ENCODE measurements around the gene FBXL13. TPM values are rescaled to one million over a fixed set of nuclear protein-coding genes. Genes with fewer than 3 reads are reported as not detected.
"Not testable (repeated sequence)": the region's sequence is repeated elsewhere in the genome, so short reads cannot be mapped to it uniquely, and the experiment has no call there.

FBXL13 gene
- total RNA-seq, result 1 to 10 TPM; 1.7 to 3.2 TPM
- long read RNA-seq, donor 1, partial matches to known transcripts, result 0 of 4 reads
- long read RNA-seq, donor 1, other reads (novel, unspliced or antisense), result 4 of 4 reads
- long read RNA-seq, donor 2, partial matches to known transcripts, result 1 of 6 reads
- long read RNA-seq, donor 2, other reads (novel, unspliced or antisense), result 5 of 6 reads

- intact Hi-C loops (cut with DNase I), result no loop called here
- peak; percentile 96 for DNase-seq (ENCODE audit: low spot score)
Measured at GRCh38 chr7:103074519-103075336, at the start of gene FBXL13, which contains the start of gene ARMC10. TSS of gene FBXL13 (minus strand) at chr7:103074796. TSS of gene ARMC10 (plus strand) at chr7:103075140. CDS start at chr7:103075273, 133 bp downstream.

- no peak for DNase-seq (ENCODE audit: low spot score)
- intact Hi-C loops (cut with DNase I), result no loop called here
Measured at GRCh38 chr7:103123529-103123928, 48.9 kb upstream of the FBXL13 start.

DNA sequence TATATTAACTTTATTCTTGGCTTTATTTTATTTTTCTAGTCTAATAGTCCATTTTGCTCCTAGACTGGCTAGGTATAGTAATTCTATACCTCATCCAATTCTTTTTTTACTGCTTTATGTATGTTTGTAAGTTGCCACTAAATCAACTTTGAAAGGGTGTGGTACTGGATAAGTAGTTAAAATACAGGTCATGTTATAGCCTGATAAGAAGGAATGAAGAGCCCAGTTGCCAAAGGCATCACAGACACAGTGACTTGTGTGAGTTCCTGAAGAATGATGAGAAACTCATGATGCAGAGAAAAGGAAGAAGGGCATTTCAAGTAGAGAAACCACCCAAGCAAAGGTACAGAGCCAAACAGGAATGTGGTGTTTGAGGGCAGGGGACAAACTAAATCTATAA, 47.0 kb upstream of the FBXL13 start:
- no peak for DNase-seq (ENCODE audit: low spot score)

GRCh38 chr7:103120362-103120761, 45.8 kb upstream of the FBXL13 start:
- DNase-seq (ENCODE audit: low spot score), result no peak
- intact Hi-C loops (cut with DNase I), result no loop called here

More for the DNA sequence above, 47.0 kb upstream of the FBXL13 start:
- intact Hi-C loops (cut with DNase I), result no loop called here

- no peak for DNase-seq (ENCODE audit: low spot score)
- intact Hi-C loops (cut with DNase I), result no loop called here
Measured at GRCh38 chr7:103119791-103120291, 45.2 kb upstream of the FBXL13 start.

DNA sequence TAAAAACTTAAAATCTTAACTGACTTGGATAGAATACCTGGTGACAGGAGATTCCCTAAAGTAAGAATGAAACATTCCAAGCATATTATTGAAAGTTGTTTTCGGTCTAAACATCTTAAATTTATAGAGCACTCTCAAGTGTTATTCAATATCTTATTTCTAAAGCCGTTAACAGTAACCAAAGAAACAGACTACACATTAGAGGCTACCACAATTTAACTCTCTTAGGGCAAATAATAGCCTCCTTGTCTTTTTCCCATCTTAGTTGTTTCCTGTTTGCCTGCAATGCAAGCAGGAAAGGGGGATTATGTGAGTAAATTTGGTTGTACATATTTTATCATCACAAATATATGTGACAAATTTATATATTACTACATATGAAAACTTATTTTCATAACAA, 42.9 kb upstream of the FBXL13 start:
- no peak for DNase-seq (ENCODE audit: low spot score)
- intact Hi-C loops (cut with DNase I), result no loop called here

GRCh38 chr7:103116991-103117390, 42.4 kb upstream of the FBXL13 start:
- intact Hi-C loops (cut with DNase I), result no loop called here
- DNase-seq (ENCODE audit: low spot score), result no peak

DNA sequence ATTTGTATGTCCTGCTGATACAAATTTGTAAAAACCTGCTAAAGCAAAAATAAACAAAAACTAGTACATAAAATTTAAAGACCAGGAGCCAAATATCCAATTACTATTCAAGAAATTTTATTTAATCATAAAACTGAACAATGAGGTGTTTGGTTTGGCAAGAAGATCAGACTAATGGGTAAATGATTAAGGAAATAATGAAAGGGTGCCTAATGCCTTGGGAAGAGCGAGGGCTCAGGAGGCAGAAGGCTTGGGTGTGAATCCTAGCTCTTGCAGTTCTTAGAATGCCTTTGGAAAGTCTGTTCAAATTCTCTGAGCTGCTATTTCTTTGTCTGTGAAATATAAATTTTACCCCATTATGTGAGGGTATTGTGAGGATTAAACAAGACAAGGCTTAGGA, 41.9 kb upstream of the FBXL13 start:
- no peak for DNase-seq (ENCODE audit: low spot score)
- intact Hi-C loops (cut with DNase I), result no loop called here

- no peak for DNase-seq (ENCODE audit: low spot score)
- intact Hi-C loops (cut with DNase I), result no loop called here
Measured at GRCh38 chr7:103115771-103116170, 41.2 kb upstream of the FBXL13 start.

DNA sequence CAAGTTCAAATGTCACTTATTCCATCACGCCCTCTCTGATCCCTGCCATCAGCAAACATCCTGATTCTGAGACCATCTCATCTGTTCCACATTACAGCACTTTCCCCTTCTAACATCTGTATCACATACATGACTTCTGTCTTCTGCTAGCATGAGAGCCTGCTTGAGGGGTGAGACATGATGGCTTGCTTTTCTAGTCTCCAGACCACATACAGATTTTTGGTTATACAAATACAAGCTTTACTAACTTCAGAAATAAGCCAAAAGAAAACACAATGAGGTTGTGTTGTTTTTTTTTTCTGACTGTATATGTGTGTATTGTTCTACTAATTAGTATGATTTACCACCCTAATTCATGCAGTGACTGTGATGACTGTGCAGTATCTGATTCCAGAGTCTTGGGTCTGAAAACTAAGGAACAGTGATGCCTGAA, 40.0 kb upstream of the FBXL13 start:
- no peak for DNase-seq (ENCODE audit: low spot score)
- intact Hi-C loops (cut with DNase I), result no loop called here

DNA sequence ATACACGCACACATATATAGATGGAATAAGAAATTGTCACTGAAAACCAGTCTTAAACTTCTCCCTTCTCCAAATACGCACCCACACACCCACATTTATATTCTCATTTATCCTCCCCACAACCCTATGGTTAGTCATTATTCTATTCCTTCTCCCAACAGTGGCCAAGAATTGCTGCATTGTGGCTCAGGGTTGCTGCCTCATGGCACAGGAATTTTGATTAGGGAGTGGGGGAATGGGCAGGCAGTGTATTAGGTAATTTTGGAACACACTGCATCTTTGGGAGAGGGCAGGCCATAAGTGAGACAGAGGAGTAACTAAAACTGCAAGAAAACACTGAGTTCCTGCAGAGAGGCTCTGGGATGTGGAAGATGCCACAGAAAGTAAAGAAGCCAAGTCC, 38.6 kb upstream of the FBXL13 start:
- DNase-seq (ENCODE audit: low spot score), result no peak
- intact Hi-C loops (cut with DNase I), result no loop called here

DNA sequence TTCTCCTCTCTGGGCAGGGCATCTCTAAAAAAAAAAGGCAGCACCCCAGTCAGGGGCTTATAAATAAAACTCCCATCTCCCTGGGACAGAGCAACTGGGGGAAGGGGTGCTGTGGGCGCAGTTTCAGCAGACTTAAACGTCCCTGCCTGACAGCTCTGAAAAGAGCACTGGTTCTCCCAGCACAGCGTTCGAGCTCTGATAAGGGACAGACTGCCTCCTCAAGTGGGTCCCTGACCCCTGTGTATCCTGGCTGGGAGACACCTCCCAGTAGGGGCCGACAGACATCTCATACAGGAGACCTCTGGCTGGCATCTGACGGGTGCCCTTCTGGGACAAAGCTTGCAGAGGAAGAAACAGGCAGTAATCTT, 32.1 kb upstream of the FBXL13 start:
- intact Hi-C loops (cut with DNase I); DNase-seq (ENCODE audit: low spot score): not testable (repeated sequence)

- no peak for DNase-seq (ENCODE audit: low spot score)
- intact Hi-C loops (cut with DNase I), result no loop called here
Measured at GRCh38 chr7:103106005-103106702, 31.6 kb upstream of the FBXL13 start.

- intact Hi-C loops (cut with DNase I), result no loop called here
- no peak for DNase-seq (ENCODE audit: low spot score)
Measured at GRCh38 chr7:103101543-103101942, 26.9 kb upstream of the FBXL13 start.

DNA sequence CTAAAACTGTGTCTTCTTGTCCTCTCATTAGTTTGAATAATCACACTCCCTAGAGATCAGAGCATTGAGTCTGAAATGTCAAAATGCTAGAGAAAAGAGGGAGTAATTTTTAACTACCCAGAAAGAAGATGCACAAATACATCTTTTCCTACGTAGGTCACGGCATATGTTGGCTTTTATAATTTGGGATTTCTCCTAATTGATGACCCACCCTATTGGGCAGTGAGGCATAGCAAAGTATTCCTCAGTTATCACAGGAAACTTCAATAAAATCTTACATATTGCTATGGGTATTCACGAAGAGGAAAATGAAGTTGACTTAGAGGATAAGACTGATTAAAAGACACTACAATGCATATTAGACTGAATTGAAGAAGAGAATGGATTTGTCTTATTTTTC, 25.8 kb upstream of the FBXL13 start:
- intact Hi-C loops (cut with DNase I), result no loop called here
- DNase-seq (ENCODE audit: low spot score), result no peak

GRCh38 chr7:103097041-103097440, 22.4 kb upstream of the FBXL13 start:
- intact Hi-C loops (cut with DNase I), result no loop called here
- no peak for DNase-seq (ENCODE audit: low spot score)

DNA sequence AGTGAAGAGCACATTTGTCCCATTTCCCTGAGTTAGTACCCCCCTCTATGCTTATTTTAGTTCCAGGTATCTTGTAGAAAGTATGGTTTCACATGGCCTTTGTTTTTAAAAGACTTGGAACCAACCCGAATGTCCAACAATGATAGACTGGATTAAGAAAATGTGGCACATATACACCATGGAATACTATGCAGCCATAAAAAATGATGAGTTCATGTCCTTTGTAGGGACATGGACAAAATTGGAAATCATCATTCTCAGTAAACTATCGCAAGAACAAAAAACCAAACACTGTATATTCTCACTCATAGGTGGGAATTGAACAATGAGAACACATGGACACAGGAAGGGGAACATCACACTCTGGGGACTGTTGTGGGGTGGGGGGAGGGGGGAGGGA, 21.0 kb upstream of the FBXL13 start:
- DNase-seq (ENCODE audit: low spot score); intact Hi-C loops (cut with DNase I): not testable (repeated sequence)

GRCh38 chr7:103094102-103094501, 19.5 kb upstream of the FBXL13 start:
- intact Hi-C loops (cut with DNase I), result no loop called here
- DNase-seq (ENCODE audit: low spot score), result no peak

GRCh38 chr7:103093429-103093828, 18.8 kb upstream of the FBXL13 start:
- intact Hi-C loops (cut with DNase I), result no loop called here
- DNase-seq (ENCODE audit: low spot score), result no peak

GRCh38 chr7:103092321-103092720, 17.7 kb upstream of the FBXL13 start:
- intact Hi-C loops (cut with DNase I); DNase-seq (ENCODE audit: low spot score): not testable (repeated sequence)

Measured in posterior vena cava (tissue), 2 donors.